GM13977 (cell line): ENCODE data around the gene ASB18.

ENCODE experiments used
- DNase-seq: peaks from one replicate; pipeline ENCODE4 v3.0.0; 2012; ENCODE audit warnings: low spot score
- in situ Hi-C: fragments of 300-500 bp; cut with MboI; formaldehyde crosslinking; loops from one replicate; pipeline ENCODE4 v1.12.0; 2022; ENCODE audit warnings: low sequenced_read_pairs, low pct_unique_long_range_greater_than_20kb, mixed read lengths, inconsistent platforms; ENCODE audit not compliant: unreplicated experiment
- TF ChIP-seq, protein P1 (sequence below): IDR thresholded peaks from 2 replicates; pipeline ENCODE4 v1.5.1; 2012; ENCODE audit warnings: mild to moderate bottlenecking, control low read depth; ENCODE audit not compliant: insufficient read depth; ENCODE audit errors: extremely low read depth, missing control alignments

The ASB18 gene

DNA sequence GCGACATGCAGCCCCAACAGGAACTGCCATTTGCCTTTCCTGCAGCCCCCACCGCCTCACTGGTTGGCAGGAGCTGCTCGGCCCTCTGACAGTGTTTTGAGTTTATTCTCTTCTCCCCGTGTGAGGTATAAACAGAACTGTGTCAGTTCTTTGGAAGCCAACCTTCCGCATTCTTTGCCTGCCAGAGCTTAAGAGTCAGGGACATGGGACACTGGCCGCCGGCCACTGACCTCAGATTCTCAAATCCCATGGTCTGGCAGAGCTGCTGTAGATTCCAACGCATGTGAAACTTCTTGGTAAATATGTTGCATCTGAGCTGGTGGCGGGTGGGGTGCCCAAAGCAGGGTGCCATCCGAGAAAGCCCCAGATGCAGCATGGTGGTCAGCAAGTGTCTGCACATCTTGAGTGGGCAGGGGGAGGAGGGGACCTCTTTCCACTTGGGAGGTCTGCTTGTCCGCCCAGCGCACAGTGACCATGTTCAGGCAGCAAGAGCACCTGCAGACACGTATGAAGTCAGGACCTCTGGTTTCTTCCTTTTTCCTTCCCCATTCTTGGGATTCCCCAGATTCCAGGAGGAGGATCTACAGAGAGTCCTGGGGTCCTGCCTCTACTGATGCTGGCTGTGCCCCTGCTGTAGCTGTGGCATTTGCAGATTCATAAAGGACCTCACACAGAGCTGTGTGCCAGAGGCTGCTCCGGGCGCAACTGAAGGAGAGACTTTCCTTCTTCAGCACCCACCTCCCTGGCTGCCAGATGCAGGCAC is 23.8 kb downstream of the ASB18 start:
- TF ChIP-seq, protein P1, sequence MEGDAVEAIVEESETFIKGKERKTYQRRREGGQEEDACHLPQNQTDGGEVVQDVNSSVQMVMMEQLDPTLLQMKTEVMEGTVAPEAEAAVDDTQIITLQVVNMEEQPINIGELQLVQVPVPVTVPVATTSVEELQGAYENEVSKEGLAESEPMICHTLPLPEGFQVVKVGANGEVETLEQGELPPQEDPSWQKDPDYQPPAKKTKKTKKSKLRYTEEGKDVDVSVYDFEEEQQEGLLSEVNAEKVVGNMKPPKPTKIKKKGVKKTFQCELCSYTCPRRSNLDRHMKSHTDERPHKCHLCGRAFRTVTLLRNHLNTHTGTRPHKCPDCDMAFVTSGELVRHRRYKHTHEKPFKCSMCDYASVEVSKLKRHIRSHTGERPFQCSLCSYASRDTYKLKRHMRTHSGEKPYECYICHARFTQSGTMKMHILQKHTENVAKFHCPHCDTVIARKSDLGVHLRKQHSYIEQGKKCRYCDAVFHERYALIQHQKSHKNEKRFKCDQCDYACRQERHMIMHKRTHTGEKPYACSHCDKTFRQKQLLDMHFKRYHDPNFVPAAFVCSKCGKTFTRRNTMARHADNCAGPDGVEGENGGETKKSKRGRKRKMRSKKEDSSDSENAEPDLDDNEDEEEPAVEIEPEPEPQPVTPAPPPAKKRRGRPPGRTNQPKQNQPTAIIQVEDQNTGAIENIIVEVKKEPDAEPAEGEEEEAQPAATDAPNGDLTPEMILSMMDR, result no peak
- in situ Hi-C loops, result no loop called here
- no peak for DNase-seq

DNA sequence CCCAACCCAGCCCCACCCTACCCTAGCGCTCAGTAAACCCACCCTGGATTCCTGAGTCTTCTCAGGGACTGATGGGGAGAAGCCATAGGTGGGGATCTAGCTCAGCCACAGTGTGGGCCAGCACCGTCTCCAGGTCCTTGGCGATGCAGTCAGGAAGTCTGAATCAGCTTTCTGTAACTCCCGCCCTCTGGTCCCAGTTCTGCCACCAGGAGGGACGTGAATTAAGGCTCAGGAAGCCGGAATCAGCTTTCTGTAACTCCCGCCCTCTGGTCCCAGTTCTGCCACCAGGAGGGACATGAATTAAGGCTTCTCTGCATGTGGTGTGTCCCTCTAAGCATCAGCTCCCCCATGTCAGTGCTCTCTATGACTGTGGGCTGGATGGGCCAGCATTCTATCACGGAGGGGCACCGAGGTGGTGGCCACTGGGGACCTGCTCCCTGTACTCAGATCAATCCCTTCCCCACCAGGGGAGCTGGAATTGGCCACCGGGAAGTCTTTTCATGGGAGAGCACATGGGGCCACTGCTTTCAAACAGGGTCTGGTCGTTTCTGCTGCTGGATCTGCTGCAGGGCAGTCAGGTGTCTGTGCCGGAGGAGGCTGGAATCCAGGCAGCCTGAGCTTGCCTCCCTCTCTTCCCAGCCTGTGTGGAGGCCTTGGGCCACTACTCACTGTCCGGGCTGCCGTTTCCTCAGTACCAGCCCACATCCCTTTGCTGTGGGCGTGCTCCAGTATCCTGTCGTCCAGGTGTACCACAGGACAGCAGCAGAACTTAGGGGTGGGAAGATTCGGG is 24.7 kb downstream of the ASB18 start:
- in situ Hi-C loops, result no loop called here
- TF ChIP-seq, protein P1, result no peak
- no peak for DNase-seq

DNA sequence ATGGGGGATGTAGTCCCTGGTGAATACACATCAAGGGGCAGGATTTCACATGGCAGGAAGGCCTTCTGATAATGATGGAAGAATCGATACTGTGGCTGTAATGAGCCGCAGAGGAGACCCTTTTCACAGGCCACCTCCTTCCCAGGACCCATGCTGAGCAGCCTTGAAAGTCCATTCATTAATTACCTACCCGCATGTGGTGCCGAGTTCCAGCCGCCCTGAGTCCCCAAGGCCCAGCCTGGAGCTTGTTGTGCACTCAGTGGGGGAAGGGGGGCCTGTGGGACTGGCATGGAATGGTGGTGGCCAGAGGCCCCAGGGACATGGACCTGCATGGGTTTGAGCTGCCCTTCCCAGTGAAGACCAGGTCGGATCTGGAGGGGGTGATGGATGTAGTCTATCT is 25.5 kb downstream of the ASB18 start:
- DNase-seq, result no peak
- in situ Hi-C loops, result no loop called here

DNA sequence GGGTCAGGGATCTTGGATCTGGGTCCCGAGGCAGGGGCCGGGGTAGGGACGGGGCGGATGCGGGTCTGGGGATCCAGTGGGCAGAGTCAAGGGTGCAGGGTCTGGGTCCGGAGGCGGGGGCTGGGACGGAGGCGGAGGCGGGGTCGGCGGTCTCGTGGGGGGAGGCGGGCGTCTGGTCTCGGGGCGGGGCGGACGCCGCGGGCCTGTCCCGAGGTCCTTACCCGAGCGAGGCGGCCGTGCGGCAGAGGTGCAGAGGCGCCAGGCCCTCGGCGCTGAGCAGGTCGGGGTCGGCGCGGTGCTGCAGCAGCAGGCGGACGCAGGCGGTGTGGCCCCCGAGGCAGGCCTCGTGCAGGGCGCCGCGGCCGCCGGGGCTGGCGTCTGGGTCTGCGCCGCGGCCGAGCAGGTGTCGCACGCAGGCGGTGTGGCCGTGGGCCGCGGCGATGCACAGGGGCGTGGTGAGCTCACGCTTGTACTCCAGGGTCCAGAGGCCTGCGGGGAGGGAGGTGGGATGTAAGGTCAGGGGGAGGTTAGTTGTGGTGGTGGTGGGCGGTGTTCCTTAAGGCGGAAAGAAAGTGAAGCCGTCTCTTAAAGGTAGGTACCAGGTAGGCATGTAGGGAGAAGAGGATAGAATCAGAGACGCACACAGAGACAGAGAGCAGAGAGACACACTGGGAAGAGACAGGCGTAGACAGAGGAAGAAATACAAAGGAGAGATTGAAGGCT is 26.6 kb downstream of the ASB18 start:
- no peak for DNase-seq
- TF ChIP-seq, protein P1, result no peak
- in situ Hi-C loops, result no loop called here

More for the DNA sequence above, 25.5 kb downstream of the ASB18 start:
- TF ChIP-seq, protein P1, result no peak

DNA sequence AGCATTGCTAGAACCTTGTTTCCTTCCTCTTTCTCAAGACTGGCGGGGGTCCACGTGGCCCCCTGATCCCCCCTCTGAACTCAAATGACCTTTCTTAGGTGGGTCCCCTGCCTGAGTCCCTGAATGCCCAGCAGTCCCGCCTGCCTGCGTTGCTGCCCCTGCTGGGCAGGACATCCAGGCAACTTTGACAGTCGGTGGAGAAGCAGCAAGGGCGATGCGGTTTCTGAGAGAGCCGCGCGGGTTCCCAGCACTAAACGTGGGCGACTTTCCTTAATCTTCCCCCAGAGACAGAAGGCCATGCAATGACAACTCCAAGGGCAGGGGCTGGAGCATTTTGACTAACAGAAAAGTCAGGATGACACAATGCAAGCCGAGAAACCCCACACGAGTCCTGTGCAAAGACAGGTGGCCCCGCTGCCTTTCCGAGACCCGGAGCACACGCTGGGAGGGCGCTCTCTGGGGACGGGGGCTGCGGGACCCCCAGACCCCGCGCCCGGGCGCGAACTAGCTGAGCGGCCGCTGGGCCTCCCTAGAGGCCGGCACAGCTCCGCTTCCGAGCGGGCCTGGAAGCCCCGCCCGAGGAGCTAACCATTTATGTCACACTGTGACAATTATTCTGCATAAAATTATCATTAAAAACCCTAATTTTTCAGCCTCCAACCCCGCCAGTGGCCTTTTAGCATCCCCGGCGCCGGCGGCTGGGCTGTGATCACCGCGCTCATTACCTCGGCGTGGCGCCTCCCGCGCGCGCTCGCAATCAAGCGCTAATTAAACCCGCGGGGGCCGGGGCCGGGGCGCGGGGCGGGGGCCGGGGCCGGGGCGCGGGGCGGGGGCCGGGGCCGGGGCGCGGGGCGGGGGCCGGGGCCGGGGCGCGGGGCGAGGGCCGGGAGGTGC is 27.4 kb downstream of the ASB18 start:
- TF ChIP-seq, protein P1, result no peak
- no peak for DNase-seq
- in situ Hi-C loops, result no loop called here
